ENCODE measurements around the gene SNRNP200. TPM values are rescaled to one million over a fixed set of nuclear protein-coding genes. Genes with fewer than 3 reads are reported as not detected.

Gene SNRNP200
- total RNA-seq, 1 experiment from 2014 or later: 202 TPM

DNA sequence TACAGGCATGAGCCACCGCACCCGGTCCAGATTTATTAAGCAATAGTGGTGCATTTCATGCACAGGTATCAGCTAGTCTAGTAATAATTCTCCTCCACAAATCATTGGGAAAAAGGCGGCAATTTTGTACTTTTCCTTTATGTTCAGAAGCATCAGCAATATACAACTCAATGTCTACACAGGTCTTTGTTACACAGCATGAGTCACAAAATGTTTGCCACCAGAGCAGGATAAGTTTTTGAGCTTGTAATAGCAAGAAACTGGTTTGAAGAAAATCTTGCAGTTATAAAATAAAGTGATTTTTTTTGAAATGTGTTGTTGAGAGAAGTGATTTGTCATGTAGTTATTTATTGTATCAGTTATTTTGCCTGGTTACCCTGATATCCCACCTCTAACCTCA, 15.0 kb upstream of the SNRNP200 start:
- Histone ChIP-seq H3K27me3 (replicated peaks; ENCODE audit: insufficient read depth, low read depth, low read length, poor library complexity) (peaks cover 18% of the 10 kb centered on the region), H3K4me3 (ENCODE audit: low read depth, low read length, poor library complexity, severe bottlenecking) (no peak overlapping the region), H3K4me1 (ENCODE audit: insufficient read depth, low read length, poor library complexity, severe bottlenecking) (peaks cover 7% of the 10 kb centered on the region), H3K36me3 (ENCODE audit: insufficient read depth, low read length, poor library complexity, severe bottlenecking) (no peaks in the 10 kb centered on the region), H3K27ac (ENCODE audit: low read depth, low read length, poor library complexity, severe bottlenecking) (no peak overlapping the region), H3K9me3 (ENCODE audit: low read depth, low read length, poor library complexity, severe bottlenecking) (no peaks in the 10 kb centered on the region)
- ChIA-PET POLR2A (ENCODE audit: low non-redundant PET) (interaction anchor here (0.6 to 1.1 kb wide), 3 partner anchors 15 to 1782 kb away, joined by 3 to 6 read pairs (median 3); partner anchors contain the start of gene NCAPH), CTCF (no interaction called here)
- no TSS peak for BruUV-seq (replicated peaks)
- TF ChIP-seq EZH2 (IDR thresholded peaks at IDR 0.05; ENCODE audit: borderline replicate concordance, low read depth, low read length, poor library complexity, severe bottlenecking) (no peak), CTCF (conservative IDR thresholded peaks at IDR 0.05; ENCODE audit: low read depth, low read length) (no peak)
- no peak for DNase-seq (ENCODE audit: low spot score)
- intact Hi-C loops (cut with micrococcal nuclease; ENCODE audit: unreplicated experiment): no loop called here

- ChIA-PET CTCF (no interaction called here), POLR2A (ENCODE audit: low non-redundant PET) (no interaction called here)
- no TSS peak for BruUV-seq (replicated peaks)
- no peak overlapping the region for H3K4me3 ChIP-seq (ENCODE audit: low read depth, low read length, poor library complexity, severe bottlenecking)
- TF ChIP-seq EZH2 (IDR thresholded peaks at IDR 0.05; ENCODE audit: borderline replicate concordance, low read depth, low read length, poor library complexity, severe bottlenecking): no peak
- no peak for TF ChIP-seq CTCF (conservative IDR thresholded peaks at IDR 0.05; ENCODE audit: low read depth, low read length)
- H3K9me3 ChIP-seq (ENCODE audit: low read depth, low read length, poor library complexity, severe bottlenecking): no peaks in the 10 kb centered on the region
- intact Hi-C loops (cut with micrococcal nuclease; ENCODE audit: unreplicated experiment): no loop called here
- H3K27ac ChIP-seq (ENCODE audit: low read depth, low read length, poor library complexity, severe bottlenecking): no peak overlapping the region
- peaks cover 7% of the 10 kb centered on the region for H3K4me1 ChIP-seq (ENCODE audit: insufficient read depth, low read length, poor library complexity, severe bottlenecking)
- peaks cover 18% of the 10 kb centered on the region for H3K27me3 ChIP-seq (replicated peaks; ENCODE audit: insufficient read depth, low read depth, low read length, poor library complexity)
- no peaks in the 10 kb centered on the region for H3K36me3 ChIP-seq (ENCODE audit: insufficient read depth, low read length, poor library complexity, severe bottlenecking)
- DNase-seq (ENCODE audit: low spot score): no peak
Measured at GRCh38 chr2:96319396-96319795, 14.1 kb upstream of the SNRNP200 start.

GRCh38 chr2:96318723-96319122, 13.4 kb upstream of the SNRNP200 start:
- POLR2A ChIA-PET (ENCODE audit: low non-redundant PET): no interaction called here
- CTCF ChIA-PET: no interaction called here
- intact Hi-C loops (cut with micrococcal nuclease; ENCODE audit: unreplicated experiment): no loop called here
- H3K27me3 ChIP-seq (replicated peaks; ENCODE audit: insufficient read depth, low read depth, low read length, poor library complexity): peaks cover 18% of the 10 kb centered on the region
- no peaks in the 10 kb centered on the region for H3K36me3 ChIP-seq (ENCODE audit: insufficient read depth, low read length, poor library complexity, severe bottlenecking)
- H3K9me3 ChIP-seq (ENCODE audit: low read depth, low read length, poor library complexity, severe bottlenecking): no peaks in the 10 kb centered on the region
- H3K4me1 ChIP-seq (ENCODE audit: insufficient read depth, low read length, poor library complexity, severe bottlenecking): peaks cover 7% of the 10 kb centered on the region
- H3K4me3 ChIP-seq (ENCODE audit: low read depth, low read length, poor library complexity, severe bottlenecking): no peak overlapping the region
- no peak for DNase-seq (ENCODE audit: low spot score)
- BruUV-seq (replicated peaks): no TSS peak
- TF ChIP-seq CTCF (conservative IDR thresholded peaks at IDR 0.05; ENCODE audit: low read depth, low read length) (no peak), EZH2 (IDR thresholded peaks at IDR 0.05; ENCODE audit: borderline replicate concordance, low read depth, low read length, poor library complexity, severe bottlenecking) (no peak)
- H3K27ac ChIP-seq (ENCODE audit: low read depth, low read length, poor library complexity, severe bottlenecking): no peak overlapping the region
